Thoracic aorta (tissue), 2 donors: ENCODE results near the gene DNAJC5. TPM values are rescaled to one million over a fixed set of nuclear protein-coding genes. Genes with fewer than 3 reads are reported as not detected.
A peak's percentile ranks its signal among the peaks of the same experiment; 100 is the strongest.

ENCODE experiments used
- ATAC-seq: fragments of 150-250 bp; one replicate; pipeline ENCODE4 v1.8.0; 2017; ENCODE audit warnings: low read depth; ENCODE audit not compliant: insufficient number of reproducible peaks, low FRiP score
- DNase-seq: peaks from one replicate; pipeline ENCODE4 v3.0.0-alpha.2; 2020; ENCODE audit warnings: low spot score
- H3K27ac ChIP-seq, 2 donors: fragments of 200-600 bp; sonication (generic); 1 replicate in 1 of 2; 2 replicates in 1 of 2; pipeline ENCODE4 v1.5.1; 2016; ENCODE audit warnings: mild to moderate bottlenecking in 2 of 2, moderate library complexity in 2 of 2
- H3K27me3 ChIP-seq: fragments of 200-600 bp; sonication (generic); replicated peaks from 2 replicates; pipeline ENCODE4 v1.6.0; 2016; ENCODE audit warnings: mild to moderate bottlenecking; ENCODE audit not compliant: insufficient read depth
- H3K36me3 ChIP-seq: fragments of 200-600 bp; sonication (generic); one replicate; pipeline ENCODE4 v1.5.1; 2016
- H3K4me1 ChIP-seq, 2 donors: fragments of 200-600 bp; sonication (generic); 1 replicate in 1 of 2; 2 replicates in 1 of 2; pipeline versions ENCODE4 v1.5.1 to v1.6.0; 2016; ENCODE audit warnings: low read depth in 2 of 2, mild to moderate bottlenecking in 1 of 2; ENCODE audit not compliant: control insufficient read depth in 1 of 2
- H3K4me3 ChIP-seq: fragments of 200-600 bp; sonication (generic); 2 replicates; pipeline ENCODE4 v1.5.1; 2016; ENCODE audit warnings: mild to moderate bottlenecking
- H3K9me3 ChIP-seq: fragments of 200-600 bp; sonication (generic); 2 replicates; pipeline ENCODE4 v1.5.1; 2016
- CTCF ChIP-seq: fragments of 200-600 bp; sonication (generic); IDR thresholded peaks from one replicate; pipeline ENCODE4 v1.5.1; 2019; ENCODE audit warnings: antibody characterized with exemption
- total RNA-seq, 2 donors: library from RNA; depleted of rRNA; stranded (reverse); fragments of >200 nt; gene quantifications; one replicate each; pipeline versions ENCODE4 v1.1.0 to v1.2.3, GENCODE V29; 2016

DNAJC5 gene
- total RNA-seq, 2 donors from 2014 or later, result 48.5 to 61.2 TPM

GRCh38 chr20:63861981-63862901, 32.7 kb upstream of the DNAJC5 start:
- Histone ChIP-seq H3K4me1 (peaks cover 20 to 43% of the 10 kb centered on the region in 2 donors), H3K36me3 (no peaks in the 10 kb centered on the region), H3K9me3 (no peaks in the 10 kb centered on the region), H3K4me3 (no peak overlapping the region), H3K27ac (no peak overlapping the region), H3K27me3 (peaks cover 5% of the 10 kb centered on the region)
- no peak for DNase-seq
- no peak for TF ChIP-seq CTCF
- no peak for ATAC-seq

GRCh38 chr20:63863021-63863797, 31.7 kb upstream of the DNAJC5 start:
- DNase-seq (no peak), ATAC-seq (no peak)
- H3K27me3 ChIP-seq, result peaks cover 3% of the 10 kb centered on the region
- peak overlapping the region; percentile 95 for H3K4me3 ChIP-seq
- no peaks in the 10 kb centered on the region for H3K36me3 ChIP-seq
- H3K9me3 ChIP-seq, result no peaks in the 10 kb centered on the region
- TF ChIP-seq CTCF, result no peak
- peak overlapping the region; percentile 85 to 93 for H3K27ac ChIP-seq
- H3K4me1 ChIP-seq, result peaks cover 17 to 40% of the 10 kb centered on the region in 2 donors

GRCh38 chr20:63863798-63864544, 31.0 kb upstream of the DNAJC5 start:
- TF ChIP-seq CTCF, result peak; percentile 55
- Histone ChIP-seq H3K9me3 (no peaks in the 10 kb centered on the region), H3K4me3 (peak overlapping the region; percentile 95), H3K4me1 (peaks cover 13 to 33% of the 10 kb centered on the region in 2 donors), H3K36me3 (no peaks in the 10 kb centered on the region), H3K27ac (peak overlapping the region; percentile 85 to 93), H3K27me3 (no peaks in the 10 kb centered on the region)
- ATAC-seq (peak; percentile 19), DNase-seq (peak; percentile 36)

- peak; percentile 4 for TF ChIP-seq CTCF
- Histone ChIP-seq H3K9me3 (no peaks in the 10 kb centered on the region), H3K27ac (peak overlapping the region; percentile 85 to 93), H3K36me3 (peaks cover 5% of the 10 kb centered on the region), H3K27me3 (no peaks in the 10 kb centered on the region), H3K4me3 (peak overlapping the region; percentile 95), H3K4me1 (peaks cover 13 to 28% of the 10 kb centered on the region in 2 donors)
- no peak for ATAC-seq
- no peak for DNase-seq
Observed at GRCh38 chr20:63864545-63864977, 30.4 kb upstream of the DNAJC5 start.
